GM23338 (cell line): ENCODE results near the gene LRRC3. TPM values are rescaled to one million over a fixed set of nuclear protein-coding genes. Genes with fewer than 3 reads are reported as not detected.

ENCODE experiments used
- ATAC-seq: fragments of 200-7000 bp; cut with Tn5 transposase; 3 replicates; pipeline ENCODE4 v1.9.1; 2020
- DNase-seq: peaks from one replicate; pipeline ENCODE4 v3.0.0-alpha.2; 2015; ENCODE audit warnings: low spot score
- H2AFZ ChIP-seq: fragments of 200-600 bp; sonication (generic); 2 replicates; pipeline ENCODE4 v1.8.0; 2016; ENCODE audit warnings: antibody characterized with exemption, mild to moderate bottlenecking, moderate library complexity
- H3F3A ChIP-seq: fragments of 200-600 bp; sonication (generic); replicated peaks from 2 replicates; pipeline ENCODE4 v1.8.0; 2017; ENCODE audit warnings: antibody characterized with exemption, mixed run types, low read depth
- H3K27ac ChIP-seq: fragments of 200-600 bp; sonication (generic); 2 replicates; pipeline ENCODE4 v1.6.1; 2016; ENCODE audit warnings: low read depth
- H3K27me3 ChIP-seq: fragments of 200-600 bp; sonication (generic); 2 replicates; pipeline ENCODE4 v1.8.0; 2016; ENCODE audit warnings: mild to moderate bottlenecking, mixed run types, moderate library complexity; ENCODE audit not compliant: insufficient read depth
- H3K36me3 ChIP-seq: fragments of 200-600 bp; sonication (generic); 2 replicates; pipeline ENCODE4 v1.8.0; 2016; ENCODE audit warnings: mild to moderate bottlenecking; ENCODE audit not compliant: insufficient read depth
- H3K4me1 ChIP-seq: fragments of 200-600 bp; sonication (generic); 2 replicates; pipeline ENCODE4 v1.8.0; 2016; ENCODE audit warnings: mild to moderate bottlenecking, moderate library complexity; ENCODE audit not compliant: insufficient read depth
- H3K4me2 ChIP-seq: fragments of 200-600 bp; sonication (generic); 2 replicates; pipeline ENCODE4 v1.7.1; 2017; ENCODE audit warnings: mixed run types
- H3K4me3 ChIP-seq: fragments of 200-600 bp; sonication (generic); 2 replicates; pipeline ENCODE4 v1.6.1; 2016; ENCODE audit warnings: mixed run types
- H3K79me2 ChIP-seq: fragments of 200-600 bp; sonication (generic); replicated peaks from 2 replicates; pipeline ENCODE4 v1.8.0; 2017; ENCODE audit warnings: mild to moderate bottlenecking; ENCODE audit not compliant: insufficient read depth
- H3K9me2 ChIP-seq: fragments of 200-600 bp; sonication (generic); 2 replicates; pipeline ENCODE4 v1.8.0; 2017; ENCODE audit not compliant: insufficient read depth
- H4K20me1 ChIP-seq: fragments of 200-600 bp; sonication (generic); replicated peaks from 2 replicates; pipeline ENCODE4 v1.8.0; 2017; ENCODE audit warnings: mild to moderate bottlenecking; ENCODE audit not compliant: insufficient read depth
- H3K27ac Mint-ChIP-seq: 2 replicates; pipeline ENCODE4 v1.8.0; 2020; ENCODE audit warnings: inconsistent platforms, mild to moderate bottlenecking, moderate library complexity, mixed read lengths
- H3K27me3 Mint-ChIP-seq: 3 replicates; pipeline ENCODE4 v1.8.0; 2022; ENCODE audit warnings: low read depth, mild to moderate bottlenecking, moderate library complexity, mixed read lengths, inconsistent platforms; ENCODE audit not compliant: insufficient read depth, poor library complexity
- H3K36me3 Mint-ChIP-seq: 3 replicates; pipeline ENCODE4 v1.8.0; 2021; ENCODE audit warnings: low read depth, mild to moderate bottlenecking, inconsistent platforms, moderate library complexity, mixed read lengths
- H3K4me1 Mint-ChIP-seq: 3 replicates; pipeline ENCODE4 v1.8.0; 2020; ENCODE audit warnings: mild to moderate bottlenecking, inconsistent platforms, mixed read lengths
- H3K4me3 Mint-ChIP-seq: 3 replicates; pipeline ENCODE4 v1.8.0; 2021; ENCODE audit warnings: moderate library complexity, mild to moderate bottlenecking, inconsistent platforms, mixed read lengths
- H3K9me3 Mint-ChIP-seq: 3 replicates; pipeline ENCODE4 v1.8.0; 2020; ENCODE audit warnings: moderate library complexity, mild to moderate bottlenecking, inconsistent platforms, mixed read lengths
- CTCF ChIP-seq, 2 experiments: fragments of 200-600 bp in 1 of 2; sonication (generic) in 1 of 2; conservative IDR thresholded peaks; 2 replicates each; pipeline versions ENCODE4 v1.5.1 to v1.6.1; 2016 to 2017; ENCODE audit warnings: antibody characterized with exemption in 2 of 2, low read depth in 2 of 2, mild to moderate bottlenecking in 2 of 2, moderate library complexity in 1 of 2
- ETS1 ChIP-seq: IDR thresholded peaks from 2 replicates; pipeline ENCODE4 v1.6.1; 2016; ENCODE audit warnings: antibody characterized with exemption
- EZH2 ChIP-seq: fragments of 200-600 bp; sonication (generic); IDR thresholded peaks from one replicate; pipeline ENCODE4 v1.8.0; 2017; ENCODE audit warnings: antibody characterized with exemption, mild to moderate bottlenecking, low read depth; ENCODE audit not compliant: unreplicated experiment
- NANOG ChIP-seq: IDR thresholded peaks from 2 replicates; pipeline ENCODE4 v1.6.1; 2016; ENCODE audit warnings: antibody characterized with exemption, borderline replicate concordance
- REST ChIP-seq: IDR thresholded peaks from one replicate; pipeline ENCODE4 v1.6.1; 2018; ENCODE audit warnings: antibody characterized with exemption; ENCODE audit not compliant: unreplicated experiment
- STAT1 ChIP-seq: IDR thresholded peaks from one replicate; pipeline ENCODE4 v1.6.1; 2016; ENCODE audit warnings: antibody characterized with exemption; ENCODE audit not compliant: unreplicated experiment
- polyA plus RNA-seq: library from polyadenylated mRNA; unstranded; fragments of >200 nt; fragmentation: Nextera tagmentation; extraction: Ambion mirVana; gene quantifications from 2 replicates; pipeline ENCODE4 v1.2.1, GENCODE V29; 2016
- total RNA-seq: library from RNA; depleted of rRNA; stranded (reverse); fragments of >200 nt; shearing (Covaris generic); gene quantifications from 2 replicates; pipeline ENCODE4 v1.2.3, GENCODE V29; 2014

The LRRC3 gene
- total and polyA plus RNA-seq, 2 experiments from 2014 or later = 0.95 to 6.8 TPM

GRCh38 chr21:44486302-44486701, 31.0 kb downstream of the LRRC3 start:
- Histone ChIP-seq H3K27ac (no peak overlapping the region), H3K4me3 (peak overlapping the region; percentile 69), H4K20me1 (no peaks in the 10 kb centered on the region; the same call in 1 of the 2 replicates), H3K4me1 (peaks cover 6% of the 10 kb centered on the region; the same call in 1 of the 2 replicates), H3K9me2 (no peaks in the 10 kb centered on the region), H3K36me3 (no peaks in the 10 kb centered on the region), H3K27me3 (no peaks in the 10 kb centered on the region), H3F3A (no peaks in the 10 kb centered on the region), H2AFZ (no peak overlapping the region), H3K4me2 (peak overlapping the region; percentile 84), H3K79me2 (peaks cover 24% of the 10 kb centered on the region)
- TF ChIP-seq STAT1 (no peak), CTCF (conservative IDR thresholded peaks at IDR 0.05; ENCODE audit: low read depth in 2 of 2) (no peak), EZH2 (no peak), ETS1 (no peak), REST (no peak)
- DNase-seq (no peak), ATAC-seq (no peak)
- Mint-ChIP-seq H3K4me1 (peaks cover 14% of the 10 kb centered on the region), H3K4me3 (peak overlapping the region; percentile 72), H3K27ac (no peak overlapping the region), H3K27me3 (peaks cover 2% of the 10 kb centered on the region), H3K9me3 (peaks cover 16% of the 10 kb centered on the region; the same call in 2 of the 3 replicates), H3K36me3 (peaks cover 17% of the 10 kb centered on the region; the same call in 2 of the 3 replicates)

- peaks cover 14% of the 10 kb centered on the region for H3K4me1 Mint-ChIP-seq
- no peak overlapping the region for H3K4me3 Mint-ChIP-seq
Measured at GRCh38 chr21:44487831-44488230, 32.5 kb downstream of the LRRC3 start.

More at GRCh38 chr21:44487831-44488230, 32.5 kb downstream of the LRRC3 start:
- H3K4me2 ChIP-seq = no peak overlapping the region
- H3K27me3 Mint-ChIP-seq = peaks cover 2% of the 10 kb centered on the region
- no peaks in the 10 kb centered on the region for H3F3A ChIP-seq
- peaks cover 6% of the 10 kb centered on the region; the same call in 1 of the 2 replicates for H3K4me1 ChIP-seq
- ATAC-seq = peak; percentile 17; the same call in 2 of the 3 replicates
- no peak overlapping the region for H3K27ac Mint-ChIP-seq
- no peak overlapping the region for H2AFZ ChIP-seq
- H3K36me3 ChIP-seq = peaks cover 5% of the 10 kb centered on the region; the same call in 1 of the 2 replicates
- no peak for TF ChIP-seq NANOG
- no peak for TF ChIP-seq REST
- peak; percentile 82 to 99 for TF ChIP-seq CTCF (conservative IDR thresholded peaks at IDR 0.05; ENCODE audit: low read depth in 2 of 2)
- TF ChIP-seq EZH2 = no peak
- H3K4me3 ChIP-seq = no peak overlapping the region
- no peak overlapping the region for H3K27ac ChIP-seq
- peak; percentile 82 for DNase-seq
- no peaks in the 10 kb centered on the region; the same call in 1 of the 2 replicates for H4K20me1 ChIP-seq
- H3K36me3 Mint-ChIP-seq = peaks cover 32% of the 10 kb centered on the region
- no peaks in the 10 kb centered on the region for H3K9me2 ChIP-seq
- no peaks in the 10 kb centered on the region for H3K27me3 ChIP-seq
- H3K9me3 Mint-ChIP-seq = peaks cover 31% of the 10 kb centered on the region
- peaks cover 24% of the 10 kb centered on the region for H3K79me2 ChIP-seq
